GM23248 (cell line): Measurements from ENCODE around the gene CCDC146.

ENCODE experiments used
- EZH2 ChIP-seq: fragments of 200-600 bp; sonication (generic); IDR thresholded peaks from 2 replicates; pipeline ENCODE4 v1.6.1; 2018; ENCODE audit warnings: antibody characterized with exemption, mild to moderate bottlenecking; ENCODE audit not compliant: insufficient read depth, poor library complexity, severe bottlenecking
- EZH2phosphoT487 ChIP-seq: fragments of 200-600 bp; sonication (generic); IDR thresholded peaks from 2 replicates; pipeline ENCODE4 v1.6.1; 2018; ENCODE audit warnings: antibody characterized with exemption, moderate library complexity, mild to moderate bottlenecking, low read depth; ENCODE audit not compliant: insufficient read depth

GRCh38 chr7:77253151-77253550, 130.7 kb downstream of the CCDC146 start:
- no peak for TF ChIP-seq EZH2
- no peak for TF ChIP-seq EZH2phosphoT487
